Cardiac septum (tissue), 1 donor: Measurements from ENCODE around the gene KRT7. TPM values are rescaled to one million over a fixed set of nuclear protein-coding genes. Genes with fewer than 3 reads are reported as not detected.

Source experiments
- DNase-seq: peaks from one replicate; pipeline ENCODE4 v3.0.0-alpha.2; 2020; ENCODE audit warnings: low spot score
- intact Hi-C: fragments of 100-400 bp; cut with DNase I; formaldehyde crosslinking; loops from one replicate; pipeline ENCODE4 v1.14.0; 2022
- long read RNA-seq: library from polyadenylated mRNA; unstranded; transcript quantifications from one replicate; pipeline ENCODE4 v2.0.0, GENCODE V29; 2021
- total RNA-seq: library from RNA; stranded (reverse); fragmentation: NEBNext Ultra II Directional; extraction: Animal tissue kit (Norgen Biotek cat#: 25700); gene quantifications from one replicate; pipeline ENCODE4 v1.2.1, GENCODE V29; 2021
- donor health status: DM: no; HTN: no; CAD: no.

The KRT7 gene
- total RNA-seq, result 1.2 TPM
- long read RNA-seq, partial matches to known transcripts, result 0 of 2 reads
- long read RNA-seq, other reads (novel, unspliced or antisense), result 0 of 2 reads

DNA sequence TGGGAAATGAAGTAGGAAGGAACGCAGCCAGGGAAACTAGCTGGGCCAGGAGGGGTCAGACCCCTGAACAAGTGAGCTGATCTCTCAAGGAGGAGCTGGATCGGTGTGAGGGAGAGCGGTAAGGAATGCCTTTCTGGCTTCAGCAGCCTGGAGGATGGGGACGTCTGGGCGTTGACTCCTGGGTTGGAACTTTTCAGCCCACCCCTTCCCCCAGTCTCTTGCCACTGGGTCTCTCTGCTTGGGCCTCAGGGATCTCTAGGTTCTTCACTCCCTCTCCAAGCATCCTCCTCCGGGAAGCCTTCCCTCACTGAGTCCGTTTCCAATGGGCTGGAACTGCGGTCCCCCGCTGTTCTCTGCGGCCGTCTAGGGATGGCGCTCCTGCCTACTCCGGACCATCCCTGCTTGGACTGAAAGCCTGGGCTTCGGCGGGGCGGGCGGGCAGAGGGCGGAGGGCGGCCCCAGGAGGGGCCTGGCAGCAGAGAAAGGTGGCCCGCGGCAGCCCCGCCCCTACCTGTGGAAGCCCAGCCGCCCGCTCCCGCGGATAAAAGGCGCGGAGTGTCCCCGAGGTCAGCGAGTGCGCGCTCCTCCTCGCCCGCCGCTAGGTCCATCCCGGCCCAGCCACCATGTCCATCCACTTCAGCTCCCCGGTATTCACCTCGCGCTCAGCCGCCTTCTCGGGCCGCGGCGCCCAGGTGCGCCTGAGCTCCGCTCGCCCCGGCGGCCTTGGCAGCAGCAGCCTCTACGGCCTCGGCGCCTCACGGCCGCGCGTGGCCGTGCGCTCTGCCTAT, at the start of gene KRT7:
KRT7 (plus strand) TSS at position 570 of the 788 bp plus-strand sequence; CDS start at position 624, 54 bp downstream.
- intact Hi-C loops, result no loop called here
- DNase-seq, result peak; percentile 65

DNA sequence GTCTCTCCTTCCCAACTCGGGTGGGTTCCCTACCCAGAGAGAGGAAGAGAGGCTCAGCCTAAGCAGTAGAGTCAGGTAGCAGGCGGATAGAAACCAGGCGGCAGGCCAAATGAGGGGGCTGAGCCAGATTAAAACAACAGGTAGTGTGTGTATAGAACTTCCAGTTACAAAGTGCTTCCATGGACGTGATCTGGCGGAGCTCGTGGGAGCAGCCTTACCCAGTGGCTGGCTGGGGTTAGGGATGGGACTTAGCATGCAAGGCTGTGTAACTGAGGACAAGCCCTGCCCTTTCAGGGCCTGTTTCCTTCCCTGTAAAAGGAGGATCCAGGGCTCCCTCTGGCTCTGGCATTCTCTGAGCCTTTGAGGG, 49.5 kb upstream of the KRT7 start:
- DNase-seq, result no peak
- intact Hi-C loops, result no loop called here

- no peak for DNase-seq
- intact Hi-C loops, result no loop called here
These were observed 49.1 kb upstream of the KRT7 start for GRCh38 chr12:52183971-52184370.

DNA sequence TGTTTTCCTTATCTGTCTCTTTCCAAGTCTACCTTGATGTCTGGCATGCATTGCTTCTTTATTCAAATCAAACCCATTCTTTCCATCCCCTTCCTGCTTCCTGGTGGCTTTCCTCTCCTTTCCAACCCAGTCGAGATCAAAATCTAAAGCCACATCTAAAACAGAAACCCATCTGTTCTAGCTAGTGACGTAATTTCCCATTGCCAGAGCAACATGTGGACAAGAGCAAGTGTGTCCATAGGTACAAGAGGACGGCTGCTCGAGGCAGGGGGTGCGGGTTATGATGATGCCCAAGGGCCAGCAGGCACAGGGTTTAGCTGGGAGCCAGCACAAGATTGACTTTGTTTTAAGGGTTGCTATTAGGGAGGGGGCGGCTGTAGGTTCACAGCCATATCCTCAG, 48.2 kb upstream of the KRT7 start:
- DNase-seq, result no peak

DNA sequence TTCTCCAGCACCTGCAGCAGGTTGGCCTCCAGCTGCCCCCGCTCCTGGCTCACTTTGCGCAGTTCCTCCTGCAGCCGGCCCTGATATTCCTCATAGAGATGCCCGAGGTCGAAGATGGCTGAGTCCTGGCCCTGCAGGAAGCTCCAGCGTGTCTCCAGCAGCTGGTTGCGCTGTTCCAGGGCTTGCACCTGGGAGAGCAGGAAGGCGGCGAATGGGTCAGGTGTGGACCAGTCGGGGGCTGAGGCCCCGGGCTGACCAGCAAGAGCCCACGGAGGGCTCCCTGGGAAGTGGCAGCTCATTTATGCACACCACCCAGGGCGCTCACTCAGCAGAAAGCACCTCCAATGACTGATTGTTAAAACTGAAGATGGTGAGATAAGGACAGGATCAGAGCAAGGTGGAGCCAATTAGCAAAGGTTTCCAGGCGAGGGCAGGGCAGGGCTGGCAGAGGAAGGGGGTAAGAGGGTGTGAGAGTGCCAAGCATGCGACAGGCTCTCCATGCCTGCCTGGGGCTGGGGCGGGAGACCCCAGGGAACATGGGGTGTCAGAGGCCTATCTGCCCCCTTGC, 47.6 kb upstream of the KRT7 start:
- intact Hi-C loops, result no loop called here
- DNase-seq, result no peak

More for the DNA sequence above, 48.2 kb upstream of the KRT7 start:
- intact Hi-C loops, result no loop called here

GRCh38 chr12:52186118-52186840, 46.8 kb upstream of the KRT7 start:
- intact Hi-C loops, result no loop called here
- no peak for DNase-seq

DNA sequence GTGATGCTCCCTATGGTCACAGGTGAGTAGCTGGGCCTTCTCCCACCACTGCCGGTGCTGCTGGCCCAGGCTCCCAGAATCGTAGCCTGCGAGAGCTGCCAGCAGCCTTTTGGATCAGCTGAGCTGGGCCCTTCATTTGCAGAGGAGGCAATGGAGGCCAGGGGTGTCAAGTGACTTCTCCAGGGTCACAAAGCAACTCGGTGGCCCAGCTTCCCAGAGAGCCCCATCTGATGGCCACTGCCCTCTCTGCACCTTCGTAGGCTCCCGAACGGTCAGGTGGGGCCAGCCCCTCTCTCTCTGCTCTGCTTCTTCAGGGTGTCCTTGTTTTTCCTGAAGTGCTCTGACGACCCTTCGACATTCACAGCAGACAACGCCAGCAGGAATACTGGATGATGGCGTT, 45.8 kb upstream of the KRT7 start:
- intact Hi-C loops, result no loop called here
- DNase-seq, result no peak

GRCh38 chr12:52187640-52188039, 45.4 kb upstream of the KRT7 start:
- intact Hi-C loops, result no loop called here

DNA sequence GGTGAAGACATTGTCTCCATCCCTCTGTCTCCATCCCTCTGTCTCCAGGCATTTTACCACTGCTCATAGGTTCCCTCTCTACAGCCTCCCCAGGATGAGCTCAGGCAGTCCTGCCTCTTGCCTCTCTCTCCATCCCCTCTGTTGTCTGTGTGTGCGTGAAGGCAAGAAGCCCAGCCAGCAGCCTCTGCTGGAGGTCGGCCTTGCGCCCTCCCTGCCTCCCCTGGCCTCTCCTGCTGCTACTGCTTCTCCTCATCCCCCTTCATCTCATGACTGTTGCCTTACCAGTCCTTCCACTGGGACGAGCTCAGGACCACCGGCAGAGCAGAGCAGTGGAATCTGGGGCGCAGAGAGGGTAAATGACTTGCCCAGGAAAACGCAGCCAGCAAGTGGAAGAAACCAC, 44.4 kb upstream of the KRT7 start:
- intact Hi-C loops, result no loop called here
- no peak for DNase-seq

More at GRCh38 chr12:52187640-52188039, 45.4 kb upstream of the KRT7 start:
- DNase-seq, result no peak

DNA sequence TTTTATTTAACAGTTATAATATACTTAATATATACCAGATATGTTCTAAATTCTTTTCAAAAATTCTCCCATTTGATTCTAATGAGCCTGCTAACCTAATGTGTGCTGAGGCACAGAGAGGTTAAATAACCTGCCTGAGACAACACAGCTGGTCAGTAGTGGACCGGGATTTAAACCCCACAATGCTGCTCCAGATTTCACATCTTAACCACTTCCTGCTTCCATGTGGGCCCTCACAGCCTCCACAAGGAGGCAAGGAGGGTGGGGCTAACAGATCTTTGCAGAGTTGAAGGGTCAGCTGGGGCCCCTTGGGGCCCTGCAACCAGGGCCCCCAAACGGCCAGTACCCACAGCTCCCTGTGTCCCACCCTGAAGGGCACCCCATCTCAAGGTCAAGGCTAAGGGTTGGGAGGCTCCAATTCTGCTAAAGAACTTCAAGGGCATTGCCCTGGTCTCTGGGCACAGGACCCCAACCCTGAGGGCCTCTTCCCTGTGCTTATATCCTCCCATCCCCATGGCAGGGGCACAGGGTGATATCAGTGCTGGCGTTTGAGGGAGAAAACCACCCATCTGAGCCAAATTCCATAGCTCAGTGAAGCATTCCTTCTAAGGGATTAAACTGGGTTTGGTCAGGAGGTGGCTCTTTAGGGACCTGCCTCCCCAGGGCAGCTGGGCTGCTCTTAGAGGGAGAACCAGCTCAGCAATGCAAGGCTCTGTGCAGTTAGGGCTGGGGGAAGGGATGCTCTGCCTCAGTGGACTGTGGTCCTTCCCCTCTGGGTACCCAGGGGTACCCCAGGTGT, 43.5 kb upstream of the KRT7 start:
- intact Hi-C loops, result no loop called here

GRCh38 chr12:52190860-52191729, 41.9 kb upstream of the KRT7 start:
- intact Hi-C loops, result no loop called here

More for the DNA sequence above, 43.5 kb upstream of the KRT7 start:
- no peak for DNase-seq

GRCh38 chr12:52191841-52192791, 40.9 kb upstream of the KRT7 start, which contains the start of gene KRT80:
TSS of gene KRT80 (minus strand) at chr12:52192014. CDS start at chr12:52191902, 112 bp downstream.
- DNase-seq, result peak; percentile 87
- intact Hi-C loops, result no loop called here

More at GRCh38 chr12:52190860-52191729, 41.9 kb upstream of the KRT7 start:
- DNase-seq, result no peak

DNA sequence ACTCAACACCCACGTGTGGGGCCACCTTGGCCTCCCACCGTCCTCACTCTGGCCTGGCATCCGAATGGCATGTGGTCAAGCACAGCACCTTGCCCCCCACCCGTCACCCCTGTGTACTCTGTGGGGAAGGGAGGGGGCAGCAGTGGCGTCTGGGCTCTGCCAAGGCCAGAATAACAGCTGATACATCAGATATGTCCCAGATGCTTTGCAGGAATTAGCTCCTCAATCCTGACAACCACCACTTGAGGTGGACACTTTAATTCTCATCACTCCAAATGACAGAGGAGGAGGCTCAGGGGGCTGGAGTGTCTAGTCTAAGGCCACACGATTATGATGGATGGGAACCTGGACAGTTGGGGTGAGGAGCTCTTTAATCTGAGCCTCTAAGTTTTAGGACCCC, 39.5 kb upstream of the KRT7 start:
- intact Hi-C loops, result no loop called here
- DNase-seq, result no peak

- intact Hi-C loops, result no loop called here
- no peak for DNase-seq
These were observed 39.1 kb upstream of the KRT7 start for GRCh38 chr12:52193991-52194390.

DNA sequence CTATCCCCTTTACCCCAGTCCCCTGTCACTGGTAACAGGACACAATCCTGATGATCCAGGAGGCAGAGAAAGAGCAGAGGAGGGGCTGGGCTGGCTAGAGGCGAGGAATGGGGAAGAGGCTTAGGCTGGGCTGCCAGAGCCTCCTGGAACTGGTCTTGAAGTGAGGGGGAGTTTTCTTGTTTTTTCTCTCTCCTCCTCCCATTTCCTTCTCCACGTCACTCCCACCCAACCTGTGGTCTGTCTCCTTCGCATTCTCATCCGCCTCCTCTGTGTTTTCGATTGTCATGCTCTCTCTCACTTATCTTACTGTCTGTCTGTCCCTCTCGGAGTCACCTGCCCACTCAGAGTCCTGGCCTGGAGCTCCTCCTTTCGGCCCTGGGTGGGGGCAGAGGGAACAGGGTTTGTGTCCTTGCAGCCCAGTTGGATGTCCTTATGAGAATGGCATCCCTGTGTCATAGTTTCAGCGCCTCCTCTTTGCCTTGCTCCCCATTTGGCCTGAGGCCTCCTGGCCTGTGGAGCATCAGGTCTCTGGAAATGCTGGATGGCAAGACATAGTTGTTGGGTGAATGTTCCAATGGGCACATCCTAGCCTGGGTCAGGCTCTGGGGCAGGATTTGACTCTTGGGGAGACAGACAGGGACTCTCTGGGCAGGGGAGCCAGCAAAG, 37.8 kb upstream of the KRT7 start:
- intact Hi-C loops, result loop anchor here (5.0 kb wide), 1 partner anchor 153 kb away; no protein-coding TSS in a partner anchor
- DNase-seq, result no peak

- DNase-seq, result no peak
- intact Hi-C loops, result loop anchor here (5.0 kb wide), 1 partner anchor 155 kb away; no protein-coding TSS in a partner anchor
These were observed 35.4 kb upstream of the KRT7 start for GRCh38 chr12:52197371-52198231.
